WERI-Rb-1 (cell line): Measurements from ENCODE around the gene TANC1.

Experiments
- DNase-seq: peaks from one replicate; pipeline ENCODE4 v3.0.0-alpha.2; 2020
- H3K27ac ChIP-seq: fragments of 250-450 bp; sonication (Bioruptor Pico); 2 replicates; pipeline ENCODE4 v1.5.1; 2020; ENCODE audit warnings: mild to moderate bottlenecking, moderate library complexity
- H3K27me3 ChIP-seq: fragments of 250-450 bp; sonication (Bioruptor Pico); 2 replicates; pipeline ENCODE4 v1.5.1; 2021; ENCODE audit warnings: mild to moderate bottlenecking, low read depth, moderate library complexity; ENCODE audit not compliant: insufficient read depth, severe bottlenecking
- H3K36me3 ChIP-seq: fragments of 250-450 bp; sonication (Bioruptor Pico); 2 replicates; pipeline ENCODE4 v1.5.1; 2020; ENCODE audit warnings: mild to moderate bottlenecking, moderate library complexity
- H3K4me3 ChIP-seq: 2 replicates; pipeline ENCODE4 v1.5.1; 2011; ENCODE audit warnings: low read depth, mild to moderate bottlenecking, control low read depth, low read length
- H3K9me3 ChIP-seq: fragments of 250-450 bp; sonication (Bioruptor Pico); 2 replicates; pipeline ENCODE4 v1.5.1; 2021; ENCODE audit warnings: mild to moderate bottlenecking, moderate library complexity; ENCODE audit not compliant: severe bottlenecking
- TF ChIP-seq, protein P1 (sequence below): IDR thresholded peaks from 2 replicates; pipeline ENCODE4 v1.5.1; 2011; ENCODE audit warnings: low read depth, mild to moderate bottlenecking, control low read depth, inconsistent platforms, low read length

The TANC1 gene

DNA sequence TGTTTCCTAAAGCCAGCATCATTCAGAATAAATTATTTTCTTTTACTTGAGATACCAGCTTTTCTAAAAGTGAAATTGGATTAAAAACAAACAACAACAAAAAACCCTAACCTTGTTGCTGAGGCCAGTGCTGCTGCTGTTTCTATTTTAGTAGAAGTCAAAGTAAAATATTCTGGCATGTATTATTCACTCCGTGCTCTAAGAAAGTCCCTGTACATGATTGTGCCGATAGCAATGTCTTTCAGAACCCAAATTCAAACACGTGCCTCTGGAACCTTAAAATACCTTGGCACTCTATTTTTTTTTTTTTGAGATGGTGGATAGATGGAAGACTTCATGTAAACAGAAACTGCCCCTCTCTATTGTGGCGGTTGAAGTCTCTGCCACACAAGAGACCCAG, 43.7 kb downstream of the TANC1 start:
- Histone ChIP-seq H3K4me3 (no peak overlapping the region), H3K9me3 (peaks cover 6% of the 10 kb centered on the region), H3K36me3 (no peaks in the 10 kb centered on the region; the same call in 1 of the 2 replicates), H3K27ac (no peak overlapping the region), H3K27me3 (no peaks in the 10 kb centered on the region)
- DNase-seq: no peak
- TF ChIP-seq, protein P1, sequence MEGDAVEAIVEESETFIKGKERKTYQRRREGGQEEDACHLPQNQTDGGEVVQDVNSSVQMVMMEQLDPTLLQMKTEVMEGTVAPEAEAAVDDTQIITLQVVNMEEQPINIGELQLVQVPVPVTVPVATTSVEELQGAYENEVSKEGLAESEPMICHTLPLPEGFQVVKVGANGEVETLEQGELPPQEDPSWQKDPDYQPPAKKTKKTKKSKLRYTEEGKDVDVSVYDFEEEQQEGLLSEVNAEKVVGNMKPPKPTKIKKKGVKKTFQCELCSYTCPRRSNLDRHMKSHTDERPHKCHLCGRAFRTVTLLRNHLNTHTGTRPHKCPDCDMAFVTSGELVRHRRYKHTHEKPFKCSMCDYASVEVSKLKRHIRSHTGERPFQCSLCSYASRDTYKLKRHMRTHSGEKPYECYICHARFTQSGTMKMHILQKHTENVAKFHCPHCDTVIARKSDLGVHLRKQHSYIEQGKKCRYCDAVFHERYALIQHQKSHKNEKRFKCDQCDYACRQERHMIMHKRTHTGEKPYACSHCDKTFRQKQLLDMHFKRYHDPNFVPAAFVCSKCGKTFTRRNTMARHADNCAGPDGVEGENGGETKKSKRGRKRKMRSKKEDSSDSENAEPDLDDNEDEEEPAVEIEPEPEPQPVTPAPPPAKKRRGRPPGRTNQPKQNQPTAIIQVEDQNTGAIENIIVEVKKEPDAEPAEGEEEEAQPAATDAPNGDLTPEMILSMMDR: no peak

DNA sequence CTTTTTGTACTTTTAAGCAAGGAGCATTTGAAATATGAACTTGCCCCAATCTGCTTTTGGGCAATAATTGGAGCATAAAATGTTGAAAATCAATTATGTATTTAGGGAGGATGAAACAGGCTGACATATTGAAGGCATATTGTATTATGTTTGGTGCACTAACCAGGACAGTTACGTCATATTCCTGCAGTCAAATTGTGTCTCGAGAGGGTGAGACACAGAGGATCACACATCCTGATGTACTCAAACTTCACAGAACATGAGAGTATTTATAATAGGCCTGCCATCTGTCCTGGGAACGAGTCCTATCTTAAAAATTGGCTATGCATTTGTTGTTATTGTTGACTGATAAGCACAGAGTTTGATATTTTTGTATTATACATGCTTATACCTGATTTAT, 44.7 kb downstream of the TANC1 start:
- TF ChIP-seq, protein P1: no peak
- H3K27me3 ChIP-seq: no peaks in the 10 kb centered on the region

DNA sequence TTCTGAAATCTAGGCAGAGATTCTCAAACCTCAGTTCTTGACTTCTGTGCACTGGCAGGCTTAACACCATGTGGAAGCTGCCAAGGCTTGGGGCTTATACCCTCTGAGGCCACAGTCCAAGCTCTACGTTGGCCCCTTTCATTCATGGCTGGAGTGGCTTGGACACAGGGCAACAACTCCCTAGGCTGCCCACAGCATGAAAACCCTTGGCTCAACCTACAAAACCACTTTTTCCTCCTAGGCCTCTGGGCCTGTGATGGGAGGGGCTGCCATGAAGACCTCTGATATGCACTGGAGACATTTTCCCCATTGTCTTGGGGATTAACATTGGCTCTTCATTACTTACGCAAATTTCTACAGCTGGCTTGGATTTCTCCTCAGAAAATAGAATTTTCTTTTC, 46.7 kb downstream of the TANC1 start:
- no peak for DNase-seq
- TF ChIP-seq, protein P1: no peak
- Histone ChIP-seq H3K27me3 (no peaks in the 10 kb centered on the region), H3K9me3 (peaks cover 6% of the 10 kb centered on the region), H3K27ac (no peak overlapping the region), H3K4me3 (no peak overlapping the region), H3K36me3 (no peaks in the 10 kb centered on the region)

More for the DNA sequence above, 44.7 kb downstream of the TANC1 start:
- DNase-seq: no peak
- no peaks in the 10 kb centered on the region for H3K36me3 ChIP-seq
- H3K4me3 ChIP-seq: no peak overlapping the region
- H3K9me3 ChIP-seq: peaks cover 6% of the 10 kb centered on the region
- H3K27ac ChIP-seq: no peak overlapping the region

DNA sequence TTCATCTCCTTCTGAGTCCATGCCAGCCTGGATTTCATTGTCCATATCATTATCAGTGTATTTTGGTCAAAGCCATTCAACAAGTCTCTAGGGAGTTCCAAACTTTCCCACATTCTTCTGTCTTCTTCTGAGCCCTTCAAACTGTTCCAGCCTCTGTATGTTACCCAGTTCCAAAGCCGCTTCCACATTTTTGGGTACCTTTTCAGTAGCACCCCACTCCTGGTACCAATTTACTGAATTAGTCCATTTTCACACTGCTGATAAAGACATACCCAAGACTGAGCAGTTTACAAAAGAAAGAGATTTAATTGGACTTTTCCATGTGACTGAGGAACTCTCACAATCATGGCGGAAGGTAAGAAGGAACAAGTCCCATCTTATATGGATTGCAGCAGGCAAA, 47.4 kb downstream of the TANC1 start:
- Histone ChIP-seq H3K4me3 (no peak overlapping the region), H3K27ac (no peak overlapping the region), H3K9me3 (peaks cover 6% of the 10 kb centered on the region), H3K36me3 (no peaks in the 10 kb centered on the region), H3K27me3 (no peaks in the 10 kb centered on the region)
- DNase-seq: no peak
- TF ChIP-seq, protein P1: no peak

DNA sequence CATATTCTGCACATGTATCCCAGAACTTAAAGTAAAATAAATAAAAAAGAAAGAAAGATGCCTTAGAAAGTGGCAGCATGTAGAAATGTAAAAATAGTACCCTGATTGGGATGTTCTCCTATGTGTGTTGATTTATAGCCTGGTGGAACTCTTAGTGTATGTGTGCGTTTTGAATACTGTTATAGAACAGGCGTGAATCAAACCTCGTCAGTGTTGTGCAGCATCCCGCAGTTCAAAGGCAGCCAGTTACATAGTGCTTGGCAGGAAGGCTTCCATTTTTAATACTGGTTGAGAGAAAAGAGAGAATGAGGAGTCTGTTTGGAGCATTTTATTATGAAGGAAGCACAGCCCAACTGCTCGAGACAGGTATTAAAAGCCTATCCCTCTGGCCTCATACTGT, 49.4 kb downstream of the TANC1 start:
- TF ChIP-seq, protein P1: no peak
- peaks cover 6% of the 10 kb centered on the region for H3K9me3 ChIP-seq
- no peaks in the 10 kb centered on the region for H3K36me3 ChIP-seq
- no peak overlapping the region for H3K4me3 ChIP-seq
- no peak for DNase-seq
- H3K27me3 ChIP-seq: no peaks in the 10 kb centered on the region
- no peak overlapping the region for H3K27ac ChIP-seq

DNA sequence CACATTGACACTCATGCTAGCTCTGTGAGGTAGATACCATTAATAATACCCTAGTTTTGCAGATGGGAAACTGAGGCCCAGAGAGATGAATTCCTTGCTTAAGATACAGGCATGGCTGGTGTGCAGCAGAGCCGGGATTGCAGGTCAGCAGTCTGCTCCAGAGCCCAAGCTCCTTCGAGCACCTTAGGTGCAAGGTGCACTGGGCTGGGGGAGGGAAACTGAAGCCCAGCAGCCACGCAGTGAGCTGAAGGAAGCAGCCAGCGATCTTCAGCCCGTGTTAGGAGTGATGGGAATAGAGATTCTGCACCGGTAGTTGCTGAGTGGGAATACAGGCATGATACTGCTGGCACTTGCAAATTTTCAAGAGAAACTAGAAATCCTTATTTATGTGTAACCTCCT, 50.6 kb downstream of the TANC1 start:
- Histone ChIP-seq H3K36me3 (no peaks in the 10 kb centered on the region), H3K27me3 (no peaks in the 10 kb centered on the region), H3K4me3 (no peak overlapping the region), H3K9me3 (peaks cover 6% of the 10 kb centered on the region), H3K27ac (no peak overlapping the region)
- TF ChIP-seq, protein P1: no peak
- DNase-seq: no peak
